Activated CD8-positive, alpha-beta memory T cell treated with anti-CD3 and anti-CD28 coated beads for 4 hours (primary cell): Measurements from ENCODE around the gene DGUOK.
"Not testable (repeated sequence)": the region's sequence is repeated elsewhere in the genome, so short reads cannot be mapped to it uniquely, and the experiment has no call there.

Experiments used
- DNase-seq, 2 donors: peaks; one replicate each; pipeline ENCODE4 v3.0.0-alpha.2; 2020; ENCODE audit warnings: low read depth in 2 of 2

Gene DGUOK

GRCh38 chr2:73901143-73901542, 25.5 kb upstream of the DGUOK start:
- DNase-seq: no peak

- DNase-seq: no peak
Observed at GRCh38 chr2:73902284-73902683, 24.4 kb upstream of the DGUOK start.

- DNase-seq: no peak
Observed at GRCh38 chr2:73903313-73903712, 23.4 kb upstream of the DGUOK start.

GRCh38 chr2:73903949-73904613, 22.6 kb upstream of the DGUOK start:
- DNase-seq: not testable (repeated sequence)

GRCh38 chr2:73904952-73905351, 21.7 kb upstream of the DGUOK start:
- DNase-seq: no peak

GRCh38 chr2:73906847-73907505, 19.7 kb upstream of the DGUOK start:
- DNase-seq: no peak

- DNase-seq: no peak
Observed at GRCh38 chr2:73907840-73908452, 18.7 kb upstream of the DGUOK start.

GRCh38 chr2:73908689-73909652, 17.7 kb upstream of the DGUOK start:
- DNase-seq: no peak

- no peak for DNase-seq
Observed at GRCh38 chr2:73910873-73911547, 15.7 kb upstream of the DGUOK start.

- DNase-seq: no peak
Observed at GRCh38 chr2:73911548-73912208, 15.0 kb upstream of the DGUOK start.

- no peak for DNase-seq
Observed at GRCh38 chr2:73913414-73914054, 13.1 kb upstream of the DGUOK start.

- DNase-seq: no peak
Observed at GRCh38 chr2:73914667-73915066, 12.0 kb upstream of the DGUOK start.

GRCh38 chr2:73915437-73915993, 11.2 kb upstream of the DGUOK start:
- no peak for DNase-seq

- no peak for DNase-seq
Observed at GRCh38 chr2:73916666-73917065, 10.0 kb upstream of the DGUOK start.

GRCh38 chr2:73917296-73917695, 9.4 kb upstream of the DGUOK start:
- no peak for DNase-seq

GRCh38 chr2:73917696-73918207, 8.9 kb upstream of the DGUOK start:
- DNase-seq: no peak

- DNase-seq: no peak
Observed at GRCh38 chr2:73918856-73919255, 7.8 kb upstream of the DGUOK start.

GRCh38 chr2:73919596-73920228, 7.0 kb upstream of the DGUOK start:
- DNase-seq: no peak
